GM23248 (cell line): ENCODE results near the gene ZNF557.

ENCODE experiments used
- EZH2 ChIP-seq: fragments of 200-600 bp; sonication (generic); IDR thresholded peaks from 2 replicates; pipeline ENCODE4 v1.6.1; 2018; ENCODE audit warnings: antibody characterized with exemption, mild to moderate bottlenecking; ENCODE audit not compliant: insufficient read depth, poor library complexity, severe bottlenecking
- EZH2phosphoT487 ChIP-seq: fragments of 200-600 bp; sonication (generic); IDR thresholded peaks from 2 replicates; pipeline ENCODE4 v1.6.1; 2018; ENCODE audit warnings: antibody characterized with exemption, moderate library complexity, mild to moderate bottlenecking, low read depth; ENCODE audit not compliant: insufficient read depth

DNA sequence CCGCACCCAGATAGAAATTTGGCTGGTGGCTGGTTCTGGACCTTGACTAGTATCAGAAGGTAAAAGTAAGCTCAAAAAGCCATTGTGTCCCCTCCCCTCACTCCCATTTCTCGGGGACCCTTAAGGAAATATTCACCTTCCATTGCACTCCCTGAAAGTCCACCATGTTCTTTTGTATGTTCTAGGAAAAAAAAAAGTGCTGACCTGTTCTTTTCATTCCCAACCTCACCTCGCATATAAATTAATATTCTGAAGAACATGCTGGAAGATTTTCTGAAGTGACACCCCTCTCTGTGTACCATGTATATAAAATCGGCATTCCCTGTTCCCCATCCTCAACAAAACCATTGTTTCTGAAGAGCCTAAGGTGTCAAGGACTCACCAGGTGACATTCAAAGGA, 43.2 kb downstream of the ZNF557 start:
- no peak for TF ChIP-seq EZH2
- TF ChIP-seq EZH2phosphoT487, result no peak
